GM18526 (cell line): ENCODE data around the gene KMT2A.

Experiments used
- POLR2A ChIP-seq: IDR thresholded peaks from 3 replicates; pipeline ENCODE4 v1.6.1; 2011; ENCODE audit not compliant: insufficient read length; ENCODE audit errors: extremely low read depth

KMT2A gene

DNA sequence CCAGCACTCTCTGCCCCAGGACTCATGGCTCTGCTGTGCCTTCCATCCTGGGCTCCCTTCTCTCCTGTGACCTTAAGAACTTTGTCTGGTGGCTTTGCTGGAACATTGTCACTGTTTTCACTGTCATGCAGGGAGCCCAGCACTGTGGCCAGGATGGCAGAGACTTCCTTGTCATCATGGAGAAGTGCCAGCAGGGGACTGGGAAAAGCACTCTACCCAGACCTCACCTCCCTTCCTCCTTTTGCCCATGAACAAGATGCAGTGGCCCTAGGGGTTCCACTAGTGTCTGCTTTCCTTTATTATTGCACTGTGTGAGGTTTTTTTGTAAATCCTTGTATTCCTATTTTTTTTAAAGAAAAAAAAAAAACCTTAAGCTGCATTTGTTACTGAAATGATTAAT is 88.1 kb downstream of the KMT2A start:
- TF ChIP-seq POLR2A: no peak

DNA sequence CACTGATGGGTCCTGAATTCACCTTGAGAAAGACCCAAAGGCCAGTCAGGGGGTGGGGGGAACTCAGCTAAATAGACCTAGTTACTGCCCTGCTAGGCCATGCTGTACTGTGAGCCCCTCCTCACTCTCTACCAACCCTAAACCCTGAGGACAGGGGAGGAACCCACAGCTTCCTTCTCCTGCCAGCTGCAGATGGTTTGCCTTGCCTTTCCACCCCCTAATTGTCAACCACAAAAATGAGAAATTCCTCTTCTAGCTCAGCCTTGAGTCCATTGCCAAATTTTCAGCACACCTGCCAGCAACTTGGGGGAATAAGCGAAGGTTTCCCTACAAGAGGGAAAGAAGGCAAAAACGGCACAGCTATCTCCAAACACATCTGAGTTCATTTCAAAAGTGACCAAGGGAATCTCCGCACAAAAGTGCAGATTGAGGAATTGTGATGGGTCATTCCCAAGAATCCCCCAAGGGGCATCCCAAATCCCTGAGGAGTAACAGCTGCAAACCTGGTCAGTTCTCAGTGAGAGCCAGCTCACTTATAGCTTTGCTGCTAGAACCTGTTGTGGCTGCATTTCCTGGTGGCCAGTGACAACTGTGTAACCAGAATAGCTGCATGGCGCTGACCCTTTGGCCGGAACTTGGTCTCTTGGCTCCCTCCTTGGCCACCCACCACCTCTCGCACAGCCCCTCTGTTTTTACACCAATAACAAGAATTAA is 88.6 kb downstream of the KMT2A start:
- no peak for TF ChIP-seq POLR2A

DNA sequence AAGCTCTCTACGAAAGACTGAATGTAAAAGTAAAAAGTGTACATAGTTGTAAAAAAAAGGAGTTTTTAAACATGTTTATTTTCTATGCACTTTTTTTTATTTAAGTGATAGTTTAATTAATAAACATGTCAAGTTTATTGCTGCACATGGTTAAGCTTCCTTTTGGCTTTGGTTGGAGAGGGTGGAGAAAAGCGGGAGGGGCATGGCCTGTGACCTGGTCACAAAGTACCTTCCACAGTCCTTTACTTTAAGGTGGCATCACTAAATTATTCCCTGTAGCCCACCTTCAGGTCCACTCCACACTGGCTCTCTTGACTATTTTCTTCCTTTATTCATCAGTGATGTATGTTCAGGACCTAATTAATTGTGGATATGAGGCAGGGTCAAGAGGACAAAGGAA is 90.4 kb downstream of the KMT2A start:
- TF ChIP-seq POLR2A: no peak

DNA sequence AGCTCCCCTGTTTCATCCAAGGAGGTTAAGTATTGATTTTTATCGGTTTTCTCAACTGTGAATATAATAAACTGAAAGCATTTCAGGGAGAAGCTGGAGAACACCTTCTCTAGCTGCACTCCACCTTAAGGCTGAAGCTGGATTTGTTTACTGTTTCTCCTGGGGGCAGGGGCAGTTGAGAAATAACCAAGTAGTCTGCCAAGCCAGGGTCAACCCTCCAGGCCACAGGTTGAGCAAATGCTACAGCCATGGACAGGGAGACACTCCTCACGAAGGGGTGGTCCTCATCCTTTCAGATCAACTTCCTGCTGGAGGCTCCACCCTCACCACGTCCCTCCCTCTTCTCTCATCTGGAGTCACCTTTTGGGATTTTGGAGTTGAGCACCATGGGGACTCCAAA is 90.8 kb downstream of the KMT2A start, which contains the start of gene TTC36:
Gene TTC36 (plus strand): TSS at position 366 of the 400 bp plus-strand sequence. CDS start 21 bp downstream, at position 387.
- TF ChIP-seq POLR2A: no peak

DNA sequence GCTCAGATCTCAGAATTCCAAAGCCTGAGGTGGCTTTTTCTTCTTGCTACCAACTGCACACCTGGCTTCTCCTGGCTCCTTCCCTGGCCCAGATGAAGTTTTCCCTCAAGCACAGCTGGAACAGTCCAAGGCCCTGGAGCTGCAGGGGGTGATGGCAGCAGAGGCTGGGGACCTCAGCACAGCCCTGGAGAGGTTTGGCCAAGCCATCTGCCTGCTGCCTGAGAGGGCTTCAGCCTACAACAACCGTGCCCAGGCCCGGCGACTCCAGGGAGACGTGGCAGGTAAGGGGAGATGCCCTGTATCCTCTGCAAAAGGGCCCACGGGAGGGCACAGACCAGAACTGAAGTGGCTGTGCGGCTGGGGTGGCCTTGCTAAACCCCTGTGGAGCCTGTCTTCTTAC is 92.2 kb downstream of the KMT2A start:
- no peak for TF ChIP-seq POLR2A

DNA sequence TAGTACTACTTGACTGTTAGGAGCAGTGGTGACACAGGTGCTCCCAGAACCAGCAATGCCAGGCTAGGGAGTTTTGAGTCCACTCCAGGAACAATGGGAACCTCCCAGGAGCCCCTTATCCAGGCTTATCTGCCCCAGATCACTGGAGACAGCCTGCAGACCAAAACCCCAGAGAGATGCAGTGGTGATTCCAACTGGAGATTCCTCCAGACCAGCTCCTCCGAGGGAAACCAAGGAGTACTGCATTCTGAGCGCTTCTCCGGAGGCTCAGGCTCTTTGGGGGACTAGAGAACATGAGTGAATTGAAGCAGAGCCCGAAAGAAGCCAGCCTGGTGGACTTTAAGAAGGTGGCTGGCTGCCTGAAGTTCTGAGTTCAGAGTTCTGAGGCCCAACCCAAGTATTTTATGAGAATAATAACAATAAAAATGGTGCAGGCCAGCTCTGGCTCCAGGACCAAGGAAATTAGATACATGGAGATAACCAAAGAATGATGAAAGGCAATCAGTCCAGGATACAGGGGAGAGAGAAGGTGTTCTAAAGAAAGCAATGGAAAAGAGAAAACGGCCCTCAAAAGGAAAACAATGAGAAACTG is 93.4 kb downstream of the KMT2A start:
- no peak for TF ChIP-seq POLR2A

DNA sequence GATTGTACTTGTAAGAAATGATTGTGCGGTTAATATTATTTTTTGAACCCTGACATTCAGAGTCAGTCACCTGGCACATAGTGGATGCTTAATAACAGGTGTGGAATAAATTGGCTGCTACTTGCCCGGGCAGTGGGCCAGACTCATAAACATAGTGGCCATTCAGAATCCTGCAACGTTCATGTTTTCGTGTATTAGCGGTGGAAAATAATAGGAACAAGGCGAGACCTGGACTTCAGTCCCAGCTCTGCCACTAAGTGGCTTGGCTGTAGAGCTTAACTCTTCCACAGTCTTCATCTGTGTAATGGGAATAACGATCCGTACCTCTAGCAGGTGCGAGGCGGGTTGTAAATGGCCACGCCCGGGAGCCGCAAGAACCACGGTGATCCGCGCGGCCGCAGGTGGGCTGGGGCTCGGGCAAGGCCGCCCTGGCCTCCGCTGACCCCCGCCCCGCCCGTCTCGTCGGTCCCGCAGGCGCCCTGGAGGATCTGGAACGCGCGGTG is 93.9 kb downstream of the KMT2A start:
- no peak for TF ChIP-seq POLR2A

DNA sequence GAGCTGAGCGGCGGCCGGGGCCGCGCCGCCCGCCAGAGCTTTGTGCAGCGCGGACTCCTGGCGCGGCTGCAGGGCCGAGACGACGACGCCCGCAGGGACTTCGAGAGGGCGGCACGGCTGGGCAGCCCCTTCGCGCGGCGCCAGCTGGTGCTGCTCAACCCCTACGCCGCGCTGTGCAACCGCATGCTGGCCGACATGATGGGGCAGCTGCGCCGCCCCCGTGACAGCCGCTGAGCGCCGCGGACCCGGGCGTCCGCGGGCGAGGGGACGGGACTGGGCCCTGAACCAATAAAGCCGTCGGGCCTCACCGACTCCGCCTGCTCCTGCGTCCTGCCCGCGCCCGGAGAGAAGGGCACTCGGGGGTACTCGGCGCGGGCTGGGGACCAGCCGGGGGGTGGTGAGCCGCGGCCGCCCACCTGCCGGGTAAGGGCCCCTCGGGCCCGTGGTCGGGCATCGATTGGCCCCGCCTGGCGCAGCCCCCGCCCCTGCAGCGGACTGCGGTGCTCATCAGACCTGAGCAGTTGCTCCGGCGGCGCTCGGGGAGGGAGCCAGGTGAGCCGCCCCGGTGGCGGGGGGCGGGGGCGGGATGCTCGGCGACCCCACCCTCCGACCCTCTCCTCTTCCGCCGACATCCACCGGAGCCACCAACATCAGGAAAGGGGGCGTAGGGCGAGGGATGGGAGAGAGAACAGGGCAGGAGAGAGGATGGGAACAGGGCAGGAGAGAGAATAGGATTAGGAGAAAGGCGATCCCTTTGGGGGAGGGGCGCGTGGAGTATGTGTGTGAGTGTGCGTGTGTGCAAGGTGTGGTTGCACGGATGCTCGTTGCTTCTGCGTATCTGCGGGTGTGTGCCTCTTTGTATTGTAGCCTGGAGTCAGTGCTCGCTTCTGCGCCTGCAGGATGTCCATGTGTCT is 94.6 kb downstream of the KMT2A start, which contains the start of gene TMEM25:
Gene TMEM25 (plus strand): TSS at position 510 of the 914 bp plus-strand sequence. CDS start 610 bp downstream, outside the sequence.
- TF ChIP-seq POLR2A: peak; percentile 21

DNA sequence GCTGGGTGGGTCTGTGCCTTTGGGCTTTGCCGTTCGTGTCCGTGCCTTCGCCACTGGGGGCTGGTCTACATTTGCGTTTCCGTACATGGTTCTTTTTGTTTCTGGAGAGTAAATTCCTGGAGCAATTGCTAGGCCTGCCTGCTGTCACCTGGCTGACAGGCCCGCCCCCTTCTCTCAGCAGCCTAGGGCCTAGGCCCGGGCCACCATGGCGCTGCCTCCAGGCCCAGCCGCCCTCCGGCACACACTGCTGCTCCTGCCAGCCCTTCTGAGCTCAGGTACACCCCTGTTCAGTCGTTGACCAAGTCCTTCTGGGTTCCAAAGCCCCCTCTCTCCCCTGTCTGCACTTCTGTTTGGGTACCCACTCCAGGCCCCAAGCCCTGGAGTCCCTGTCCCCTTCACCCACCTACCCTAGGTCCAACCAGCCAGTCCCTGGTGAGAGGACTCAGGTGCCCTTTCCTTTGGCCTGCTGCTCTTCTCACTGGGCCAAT is 95.3 kb downstream of the KMT2A start:
- no peak for TF ChIP-seq POLR2A

DNA sequence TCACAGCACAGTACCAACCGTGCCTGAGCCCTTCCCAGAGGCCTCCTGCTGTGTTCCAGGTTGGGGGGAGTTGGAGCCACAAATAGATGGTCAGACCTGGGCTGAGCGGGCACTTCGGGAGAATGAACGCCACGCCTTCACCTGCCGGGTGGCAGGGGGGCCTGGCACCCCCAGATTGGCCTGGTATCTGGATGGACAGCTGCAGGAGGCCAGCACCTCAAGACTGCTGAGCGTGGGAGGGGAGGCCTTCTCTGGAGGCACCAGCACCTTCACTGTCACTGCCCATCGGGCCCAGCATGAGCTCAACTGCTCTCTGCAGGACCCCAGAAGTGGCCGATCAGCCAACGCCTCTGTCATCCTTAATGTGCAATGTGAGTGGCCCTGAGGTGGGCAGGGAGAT is 95.8 kb downstream of the KMT2A start:
- TF ChIP-seq POLR2A: no peak

DNA sequence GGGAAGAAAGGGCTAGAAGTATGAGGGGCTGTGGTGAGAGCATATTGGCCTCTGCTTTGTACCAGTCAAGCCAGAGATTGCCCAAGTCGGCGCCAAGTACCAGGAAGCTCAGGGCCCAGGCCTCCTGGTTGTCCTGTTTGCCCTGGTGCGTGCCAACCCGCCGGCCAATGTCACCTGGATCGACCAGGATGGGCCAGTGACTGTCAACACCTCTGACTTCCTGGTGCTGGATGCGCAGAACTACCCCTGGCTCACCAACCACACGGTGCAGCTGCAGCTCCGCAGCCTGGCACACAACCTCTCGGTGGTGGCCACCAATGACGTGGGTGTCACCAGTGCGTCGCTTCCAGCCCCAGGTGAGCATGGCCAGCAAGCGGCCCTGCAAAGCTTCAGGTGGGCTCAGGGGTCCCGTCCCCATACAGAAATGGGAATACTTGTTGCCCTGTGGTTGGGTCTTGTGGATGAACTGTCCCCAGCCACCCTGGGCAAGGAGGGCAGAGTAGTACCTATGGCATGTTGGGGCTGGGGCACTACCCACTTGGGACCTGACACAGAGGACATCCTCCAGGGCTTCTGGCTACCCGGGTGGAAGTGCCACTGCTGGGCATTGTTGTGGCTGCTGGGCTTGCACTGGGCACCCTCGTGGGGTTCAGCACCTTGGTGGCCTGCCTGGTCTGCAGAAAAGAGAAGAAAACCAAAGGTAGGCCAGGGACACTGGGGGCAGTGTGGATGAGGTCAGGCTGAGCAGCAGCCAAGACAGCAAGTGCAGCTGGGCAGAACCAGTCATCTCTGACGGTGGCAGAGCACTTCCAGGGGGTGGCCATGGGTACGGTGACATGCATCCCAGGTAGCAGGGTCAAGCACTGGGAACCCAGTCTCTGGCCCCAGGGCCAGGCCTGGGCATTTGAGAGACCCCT is 96.8 kb downstream of the KMT2A start:
- TF ChIP-seq POLR2A: no peak

DNA sequence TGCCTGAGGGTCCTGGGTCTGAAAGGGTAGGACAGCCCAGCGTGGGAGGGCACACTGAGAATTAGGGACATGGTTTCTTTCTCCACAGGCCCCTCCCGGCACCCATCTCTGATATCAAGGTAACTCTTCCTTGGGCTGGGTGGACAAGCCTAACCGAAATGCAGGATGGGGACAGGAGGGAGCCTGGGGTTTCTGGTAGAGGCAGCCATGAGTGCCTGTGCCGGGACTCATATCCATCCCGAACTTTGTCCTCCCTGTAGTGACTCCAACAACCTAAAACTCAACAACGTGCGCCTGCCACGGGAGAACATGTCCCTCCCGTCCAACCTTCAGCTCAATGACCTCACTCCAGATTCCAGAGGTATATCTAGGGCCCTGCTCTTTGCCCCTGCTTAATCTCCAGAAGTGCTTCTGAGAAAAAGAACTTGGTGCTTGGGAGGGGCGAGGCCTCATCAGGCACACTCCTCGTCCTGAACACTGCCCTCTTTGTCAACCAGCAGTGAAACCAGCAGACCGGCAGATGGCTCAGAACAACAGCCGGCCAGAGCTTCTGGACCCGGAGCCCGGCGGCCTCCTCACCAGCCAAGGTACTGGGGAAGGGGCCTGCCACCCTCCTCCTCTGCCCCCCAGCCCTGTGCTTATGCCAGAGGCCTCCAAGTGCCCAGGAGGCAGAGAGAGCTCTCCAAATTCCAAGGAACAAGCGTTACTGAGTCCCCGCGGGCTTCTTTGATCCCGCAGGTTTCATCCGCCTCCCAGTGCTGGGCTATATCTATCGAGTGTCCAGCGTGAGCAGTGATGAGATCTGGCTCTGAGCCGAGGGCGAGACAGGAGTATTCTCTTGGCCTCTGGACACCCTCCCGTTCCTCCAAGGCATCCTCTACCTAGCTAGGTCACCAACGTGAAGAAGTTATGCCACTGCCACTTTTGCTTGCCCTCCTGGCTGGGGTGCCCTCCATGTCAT is 97.8 kb downstream of the KMT2A start:
- no peak for TF ChIP-seq POLR2A

DNA sequence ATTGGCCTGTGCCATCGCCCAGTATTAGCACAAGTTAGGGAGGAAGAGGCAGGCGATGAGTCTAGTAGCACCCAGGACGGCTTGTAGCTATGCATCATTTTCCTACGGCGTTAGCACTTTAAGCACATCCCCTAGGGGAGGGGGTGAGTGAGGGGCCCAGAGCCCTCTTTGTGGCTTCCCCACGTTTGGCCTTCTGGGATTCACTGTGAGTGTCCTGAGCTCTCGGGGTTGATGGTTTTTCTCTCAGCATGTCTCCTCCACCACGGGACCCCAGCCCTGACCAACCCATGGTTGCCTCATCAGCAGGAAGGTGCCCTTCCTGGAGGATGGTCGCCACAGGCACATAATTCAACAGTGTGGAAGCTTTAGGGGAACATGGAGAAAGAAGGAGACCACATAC is 99.0 kb downstream of the KMT2A start:
- TF ChIP-seq POLR2A: no peak
